SK-N-SH (cell line): ENCODE data around the gene SETD1A. TPM values are rescaled to one million over a fixed set of nuclear protein-coding genes. Genes with fewer than 3 reads are reported as not detected.
A peak's percentile ranks its signal among the peaks of the same experiment; 100 is the strongest.

Experiments used
- CTCF ChIA-PET: fragments of 300-600, 350-600 bp; formaldehyde crosslinking; extraction: SDS; loops from one replicate; lab custom pipeline; 2021; lab: Yijun Ruan, JAX
- POLR2A ChIA-PET: fragments of 350-600 bp; sonication (Branson Sonifier 250); formaldehyde crosslinking; extraction: SDS; loops from one replicate; lab custom pipeline; 2020; ENCODE audit warnings: antibody characterized with exemption, inconsistent platforms; lab: Yijun Ruan, JAX
- DNase-seq: peaks from one replicate; pipeline ENCODE4 v3.0.0; 2012
- H2AFZ ChIP-seq: fragments of 200-600 bp; sonication (generic); 2 replicates; pipeline ENCODE4 v1.8.1; 2016; ENCODE audit warnings: antibody characterized with exemption, mild to moderate bottlenecking, low read depth
- H3F3A ChIP-seq: fragments of 200-600 bp; sonication (generic); replicated peaks from 2 replicates; pipeline ENCODE3; 2016; ENCODE audit warnings: antibody characterized with exemption, mild to moderate bottlenecking; ENCODE audit not compliant: insufficient read depth
- H3K27ac ChIP-seq, 2 experiments: fragments of 200-500 bp in 1 of 2; fragments of 200-600 bp in 1 of 2; sonication (Bioruptor generic) in 1 of 2; sonication (generic), shearing (Covaris generic) in 1 of 2; 2 replicates each; pipeline versions ENCODE4 v1.5.1 to v1.6.1; 2014 to 2016; ENCODE audit warnings: low read depth in 2 of 2, inconsistent platforms in 1 of 2, low read length in 1 of 2, mild to moderate bottlenecking in 1 of 2, mixed read lengths in 1 of 2
- H3K27me3 ChIP-seq: fragments of 200-600 bp; sonication (generic), shearing (Covaris generic); 2 replicates; pipeline ENCODE4 v1.6.1; 2016; ENCODE audit warnings: mixed run types; ENCODE audit not compliant: insufficient read depth
- H3K36me3 ChIP-seq, 2 experiments: fragments of 200-500 bp in 1 of 2; fragments of 200-600 bp in 1 of 2; sonication (Bioruptor generic) in 1 of 2; sonication (generic) in 1 of 2; replicated peaks in 1 of 2; 2 replicates each; pipeline versions ENCODE3 to v1.5.1; 2014 to 2016; ENCODE audit warnings: low read length in 1 of 2, mild to moderate bottlenecking in 1 of 2; ENCODE audit not compliant: insufficient read depth in 2 of 2, control insufficient read depth in 1 of 2
- H3K4me1 ChIP-seq, 2 experiments: fragments of 200-500 bp in 1 of 2; fragments of 200-600 bp in 1 of 2; sonication (Bioruptor generic) in 1 of 2; sonication (generic), shearing (Covaris generic) in 1 of 2; 2 replicates each; pipeline versions ENCODE4 v1.5.1 to v1.6.1; 2014 to 2016; ENCODE audit warnings: low read depth in 1 of 2, low read length in 1 of 2, mixed run types in 1 of 2; ENCODE audit not compliant: insufficient read depth in 2 of 2, control insufficient read depth in 1 of 2
- H3K4me2 ChIP-seq: fragments of 200-600 bp; sonication (generic), shearing (Covaris generic); 2 replicates; pipeline ENCODE4 v1.6.1; 2017; ENCODE audit warnings: mixed run types
- H3K4me3 ChIP-seq, 2 experiments: fragments of 200-500 bp in 1 of 2; fragments of 200-600 bp in 1 of 2; sonication (Bioruptor generic) in 1 of 2; sonication (generic), shearing (Covaris generic) in 1 of 2; 2 replicates each; pipeline versions ENCODE4 v1.5.1 to v1.8.1; 2014 to 2016; ENCODE audit warnings: low read depth in 2 of 2, inconsistent platforms in 1 of 2, low read length in 1 of 2, mild to moderate bottlenecking in 1 of 2, mixed read lengths in 1 of 2, moderate library complexity in 1 of 2
- H3K79me2 ChIP-seq: fragments of 200-600 bp; sonication (generic); 2 replicates; pipeline ENCODE4 v1.8.1; 2017; ENCODE audit warnings: mild to moderate bottlenecking; ENCODE audit not compliant: insufficient read depth
- H3K9ac ChIP-seq: fragments of 200-600 bp; sonication (generic); 2 replicates; pipeline ENCODE4 v1.6.1; 2017; ENCODE audit warnings: mixed run types
- H3K9me2 ChIP-seq: fragments of 200-600 bp; sonication (generic); 2 replicates; pipeline ENCODE4 v1.6.1; 2017; ENCODE audit warnings: mixed run types
- H3K9me3 ChIP-seq: fragments of 200-600 bp; sonication (generic); 2 replicates; pipeline ENCODE4 v1.6.1; 2017; ENCODE audit warnings: mixed run types, mild to moderate bottlenecking, moderate library complexity
- H4K20me1 ChIP-seq: fragments of 200-600 bp; sonication (generic); 2 replicates; pipeline ENCODE4 v1.6.1; 2017; ENCODE audit warnings: mild to moderate bottlenecking, mixed run types; ENCODE audit not compliant: insufficient read depth
- EP300 ChIP-seq, 2 experiments: IDR thresholded peaks; 2 replicates each; pipeline versions ENCODE4 v1.4.0 to v1.6.1; 2012; ENCODE audit warnings: borderline replicate concordance in 1 of 2, low read depth in 1 of 2, low read length in 1 of 2
- FOXJ3 ChIP-seq: sonication (generic); formaldehyde crosslinking; IDR thresholded peaks from 2 replicates; pipeline ENCODE4 v1.5.1; 2020; ENCODE audit warnings: mild to moderate bottlenecking, missing genetic modification reagents
- GABPA ChIP-seq: IDR thresholded peaks from 2 replicates; pipeline ENCODE4 v1.4.0; 2012; ENCODE audit warnings: low read depth, mild to moderate bottlenecking
- JUND ChIP-seq: IDR thresholded peaks from 2 replicates; pipeline ENCODE4 v1.4.0; 2012
- MEF2A ChIP-seq: IDR thresholded peaks from 2 replicates; pipeline ENCODE4 v1.4.0; 2012; ENCODE audit warnings: low read depth, borderline replicate concordance
- RAD21 ChIP-seq: IDR thresholded peaks from 2 replicates; pipeline ENCODE4 v1.6.1; 2012; ENCODE audit warnings: mild to moderate bottlenecking, low read length
- RXRA ChIP-seq: IDR thresholded peaks from 2 replicates; pipeline ENCODE4 v1.4.0; 2012; ENCODE audit warnings: low read depth, mild to moderate bottlenecking, borderline replicate concordance
- TAF1 ChIP-seq: IDR thresholded peaks from 2 replicates; pipeline ENCODE4 v1.6.1; 2012; ENCODE audit warnings: low read depth, mild to moderate bottlenecking, low read length, moderate library complexity, borderline replicate concordance
- TCF12 ChIP-seq: IDR thresholded peaks from 2 replicates; pipeline ENCODE4 v1.4.0; 2012
- WGBS: methylation state at CpG from one replicate; pipeline ENCODE4 v1.1.6; 2017; ENCODE audit warnings: low lambda C conversion rate; 5-methylcytosine and 5-hydroxymethylcytosine counted together
- polyA plus RNA-seq, 3 experiments: library from polyadenylated mRNA; depleted of rRNA; stranded (reverse); fragments of >200 nt; gene quantifications; 2 replicates each; pipeline ENCODE4 v1.2.3, GENCODE V29; 2012
- TF ChIP-seq, protein P1 (sequence below): IDR thresholded peaks from 2 replicates; pipeline ENCODE4 v1.4.0; 2012; ENCODE audit warnings: low read depth
- TF ChIP-seq, protein P2 (sequence below): IDR thresholded peaks from 2 replicates; pipeline ENCODE4 v1.4.0; 2012; ENCODE audit warnings: low read depth, borderline replicate concordance
- TF ChIP-seq, protein P3 (sequence below): fragments of 150-350 bp; IDR thresholded peaks from 2 replicates; pipeline ENCODE4 v1.6.1; 2016; ENCODE audit warnings: mild to moderate bottlenecking, low read depth, low read length
- TF ChIP-seq, protein P4 (sequence below): IDR thresholded peaks from 2 replicates; pipeline ENCODE4 v1.6.1; 2012; ENCODE audit warnings: mild to moderate bottlenecking, low read depth, low read length, moderate library complexity

The SETD1A gene
- polyA plus RNA-seq, 1 of the 3 experiments (the other 2 are of a cell fraction): 6.8 TPM

DNA sequence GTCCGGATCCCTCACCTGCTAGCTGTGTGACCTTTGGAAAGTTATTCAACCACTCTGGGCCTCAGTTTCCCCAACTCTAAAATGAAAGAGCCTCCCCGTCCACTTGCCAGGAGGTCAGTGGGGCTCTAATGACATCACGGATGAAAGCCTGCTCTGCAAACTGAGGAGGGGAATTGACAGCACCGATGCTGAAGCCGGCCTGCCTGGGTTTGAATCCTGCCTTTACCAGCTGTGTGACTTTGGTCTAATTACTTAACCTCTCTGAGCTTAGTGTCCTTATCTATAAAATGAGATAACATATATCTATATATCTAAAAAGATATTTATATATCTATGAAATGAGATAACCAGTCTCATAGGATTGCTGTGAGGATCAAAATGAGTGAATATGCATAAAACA lies 51.0 kb downstream of the SETD1A start:
- WGBS: 84% methylated on average over 5 of the region's 5 CpGs
- Histone ChIP-seq H3K36me3 (no peaks in the 10 kb centered on the region), H3K9me3 (no peaks in the 10 kb centered on the region), H2AFZ (no peak overlapping the region), H3K4me1 (peaks cover 4 to 12% of the 10 kb centered on the region in 2 experiments; a peak in 1 of 4 replicates), H3K27me3 (no peaks in the 10 kb centered on the region), H4K20me1 (no peaks in the 10 kb centered on the region), H3K9me2 (no peaks in the 10 kb centered on the region), H3K27ac (peak overlapping the region in 1 of 2 experiments; percentile 62; a peak in 2 of 4 replicates), H3K79me2 (peaks cover 45% of the 10 kb centered on the region), H3K4me2 (peak overlapping the region; percentile 87), H3F3A (peaks cover 11% of the 10 kb centered on the region), H3K9ac (no peak overlapping the region), H3K4me3 (peak overlapping the region in 1 of 2 experiments; percentile 40; a peak in 1 of 4 replicates)
- ChIA-PET CTCF (no interaction called here), POLR2A (no interaction called here)
- TF ChIP-seq, protein P1, sequence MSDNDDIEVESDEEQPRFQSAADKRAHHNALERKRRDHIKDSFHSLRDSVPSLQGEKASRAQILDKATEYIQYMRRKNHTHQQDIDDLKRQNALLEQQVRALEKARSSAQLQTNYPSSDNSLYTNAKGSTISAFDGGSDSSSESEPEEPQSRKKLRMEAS: 0 out of 2 replicates have a peak, but pooled peaks have one; percentile 1
- no peak for TF ChIP-seq FOXJ3 (CRISPR knock-in tag)
- no peak for DNase-seq

DNA sequence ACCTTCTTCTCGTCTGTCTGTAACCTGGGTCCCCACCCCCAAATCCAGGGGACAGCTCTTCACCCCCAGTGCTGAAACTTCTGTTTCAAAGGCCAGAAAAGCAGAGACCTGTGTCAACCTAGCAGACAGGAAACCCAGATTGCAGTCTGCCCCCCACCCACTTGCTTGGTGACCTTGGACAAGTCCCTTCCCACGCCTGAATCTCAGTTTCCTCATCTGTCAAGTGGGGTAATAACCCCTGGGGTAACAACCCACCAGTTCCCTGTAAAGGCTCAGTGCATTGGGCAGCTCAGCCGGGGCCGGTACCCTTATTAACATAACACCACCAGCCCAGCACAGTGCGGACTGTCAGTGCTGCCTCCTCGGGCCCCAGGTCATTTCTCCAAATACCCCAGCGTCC lies 51.6 kb downstream of the SETD1A start:
- 89% methylated on average over 7 of the region's 7 CpGs for WGBS
- H3K4me3 ChIP-seq: peak overlapping the region; percentile 54 to 73
- CTCF ChIA-PET: interaction anchor here (1.3 kb wide), 1 partner anchor 433 kb away, joined by 3 read pairs; the partner anchor contains the start of gene ZNF843
- H3F3A ChIP-seq: peaks cover 11% of the 10 kb centered on the region
- H3K36me3 ChIP-seq: no peaks in the 10 kb centered on the region
- TF ChIP-seq JUND: no peak
- TF ChIP-seq RXRA: no peak
- TF ChIP-seq TAF1: no peak
- peak; percentile 15 for DNase-seq
- H2AFZ ChIP-seq: no peak overlapping the region
- peaks cover 43% of the 10 kb centered on the region for H3K79me2 ChIP-seq
- no peaks in the 10 kb centered on the region for H4K20me1 ChIP-seq
- H3K9ac ChIP-seq: no peak overlapping the region
- H3K27ac ChIP-seq: peak overlapping the region in 1 of 2 experiments; percentile 62; a peak in 1 of 4 replicates
- H3K4me1 ChIP-seq: peaks cover 4 to 12% of the 10 kb centered on the region in 2 experiments; a peak in 1 of 4 replicates
- no peaks in the 10 kb centered on the region for H3K9me2 ChIP-seq
- peak overlapping the region; percentile 87 for H3K4me2 ChIP-seq
- POLR2A ChIA-PET: no interaction called here
- no peaks in the 10 kb centered on the region for H3K9me3 ChIP-seq
- H3K27me3 ChIP-seq: no peaks in the 10 kb centered on the region

DNA sequence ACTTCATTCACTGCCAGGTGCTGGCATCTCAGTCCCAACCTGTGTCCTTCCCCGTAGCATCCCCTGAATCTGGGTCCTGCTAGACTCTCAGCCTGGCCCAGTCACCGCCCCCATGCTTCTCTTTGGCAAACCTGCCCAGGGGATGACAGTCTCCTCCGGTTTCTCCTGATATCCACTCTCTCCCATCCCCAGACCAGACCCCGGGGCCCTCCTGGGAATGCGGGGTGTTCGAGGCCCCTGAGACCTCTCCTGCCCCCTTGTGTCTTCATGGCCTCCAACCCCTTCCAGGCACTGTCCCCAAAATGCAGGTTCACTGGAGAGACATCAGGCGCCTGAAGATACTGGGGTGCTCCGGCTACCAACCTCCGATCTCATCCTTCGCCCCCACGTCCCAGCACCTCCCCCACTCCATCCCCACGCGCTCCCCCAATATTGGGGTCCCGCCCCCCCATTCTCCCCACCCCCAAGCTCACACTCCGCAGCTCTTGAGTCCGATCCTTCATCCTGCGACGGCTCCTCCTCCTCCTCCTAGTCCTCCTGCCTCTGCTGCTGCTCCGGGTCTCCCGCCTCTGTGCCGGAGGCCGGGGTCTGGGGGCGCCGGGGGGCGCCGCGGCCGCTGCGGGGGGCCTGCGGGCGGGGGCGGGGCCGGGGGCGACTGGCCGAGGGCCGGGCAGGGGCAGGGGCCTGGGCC lies 52.5 kb downstream of the SETD1A start:
- Histone ChIP-seq H3K9me2 (no peaks in the 10 kb centered on the region), H3K9ac (peak overlapping the region; percentile 38), H4K20me1 (no peaks in the 10 kb centered on the region), H3F3A (peaks cover 11% of the 10 kb centered on the region), H3K36me3 (no peaks in the 10 kb centered on the region), H3K27me3 (no peaks in the 10 kb centered on the region), H3K4me3 (peak overlapping the region; percentile 54 to 73), H2AFZ (no peak overlapping the region), H3K9me3 (no peaks in the 10 kb centered on the region), H3K27ac (peak overlapping the region; percentile 1 to 14; a peak in 2 of 4 replicates), H3K4me2 (peak overlapping the region; percentile 87), H3K79me2 (peaks cover 35% of the 10 kb centered on the region), H3K4me1 (peaks cover 4 to 12% of the 10 kb centered on the region in 2 experiments; a peak in 1 of 4 replicates)
- DNase-seq: peak; percentile 69
- WGBS: 10% methylated on average over 30 of the region's 36 CpGs
- CTCF ChIA-PET: interaction anchor here (1.2 to 1.3 kb wide), 2 partner anchors 12 to 433 kb away, joined by 3 read pairs; partner anchors contain the start of gene ZNF843
- POLR2A ChIA-PET: no interaction called here
- TF ChIP-seq GABPA (no peak), MEF2A (no peak), EP300 (IDR thresholded peaks at IDR 0.05; ENCODE audit: borderline replicate concordance in 1 of 2, low read depth in 1 of 2, low read length in 1 of 2) (no peak), TCF12 (no peak), RAD21 (peak; percentile 10; the same call in 1 of the 2 replicates)
- TF ChIP-seq, protein P2, sequence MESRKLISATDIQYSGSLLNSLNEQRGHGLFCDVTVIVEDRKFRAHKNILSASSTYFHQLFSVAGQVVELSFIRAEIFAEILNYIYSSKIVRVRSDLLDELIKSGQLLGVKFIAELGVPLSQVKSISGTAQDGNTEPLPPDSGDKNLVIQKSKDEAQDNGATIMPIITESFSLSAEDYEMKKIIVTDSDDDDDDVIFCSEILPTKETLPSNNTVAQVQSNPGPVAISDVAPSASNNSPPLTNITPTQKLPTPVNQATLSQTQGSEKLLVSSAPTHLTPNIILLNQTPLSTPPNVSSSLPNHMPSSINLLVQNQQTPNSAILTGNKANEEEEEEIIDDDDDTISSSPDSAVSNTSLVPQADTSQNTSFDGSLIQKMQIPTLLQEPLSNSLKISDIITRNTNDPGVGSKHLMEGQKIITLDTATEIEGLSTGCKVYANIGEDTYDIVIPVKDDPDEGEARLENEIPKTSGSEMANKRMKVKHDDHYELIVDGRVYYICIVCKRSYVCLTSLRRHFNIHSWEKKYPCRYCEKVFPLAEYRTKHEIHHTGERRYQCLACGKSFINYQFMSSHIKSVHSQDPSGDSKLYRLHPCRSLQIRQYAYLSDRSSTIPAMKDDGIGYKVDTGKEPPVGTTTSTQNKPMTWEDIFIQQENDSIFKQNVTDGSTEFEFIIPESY: no peak
- TF ChIP-seq, protein P3, sequence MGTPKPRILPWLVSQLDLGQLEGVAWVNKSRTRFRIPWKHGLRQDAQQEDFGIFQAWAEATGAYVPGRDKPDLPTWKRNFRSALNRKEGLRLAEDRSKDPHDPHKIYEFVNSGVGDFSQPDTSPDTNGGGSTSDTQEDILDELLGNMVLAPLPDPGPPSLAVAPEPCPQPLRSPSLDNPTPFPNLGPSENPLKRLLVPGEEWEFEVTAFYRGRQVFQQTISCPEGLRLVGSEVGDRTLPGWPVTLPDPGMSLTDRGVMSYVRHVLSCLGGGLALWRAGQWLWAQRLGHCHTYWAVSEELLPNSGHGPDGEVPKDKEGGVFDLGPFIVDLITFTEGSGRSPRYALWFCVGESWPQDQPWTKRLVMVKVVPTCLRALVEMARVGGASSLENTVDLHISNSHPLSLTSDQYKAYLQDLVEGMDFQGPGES: no peak
- TF ChIP-seq, protein P4, sequence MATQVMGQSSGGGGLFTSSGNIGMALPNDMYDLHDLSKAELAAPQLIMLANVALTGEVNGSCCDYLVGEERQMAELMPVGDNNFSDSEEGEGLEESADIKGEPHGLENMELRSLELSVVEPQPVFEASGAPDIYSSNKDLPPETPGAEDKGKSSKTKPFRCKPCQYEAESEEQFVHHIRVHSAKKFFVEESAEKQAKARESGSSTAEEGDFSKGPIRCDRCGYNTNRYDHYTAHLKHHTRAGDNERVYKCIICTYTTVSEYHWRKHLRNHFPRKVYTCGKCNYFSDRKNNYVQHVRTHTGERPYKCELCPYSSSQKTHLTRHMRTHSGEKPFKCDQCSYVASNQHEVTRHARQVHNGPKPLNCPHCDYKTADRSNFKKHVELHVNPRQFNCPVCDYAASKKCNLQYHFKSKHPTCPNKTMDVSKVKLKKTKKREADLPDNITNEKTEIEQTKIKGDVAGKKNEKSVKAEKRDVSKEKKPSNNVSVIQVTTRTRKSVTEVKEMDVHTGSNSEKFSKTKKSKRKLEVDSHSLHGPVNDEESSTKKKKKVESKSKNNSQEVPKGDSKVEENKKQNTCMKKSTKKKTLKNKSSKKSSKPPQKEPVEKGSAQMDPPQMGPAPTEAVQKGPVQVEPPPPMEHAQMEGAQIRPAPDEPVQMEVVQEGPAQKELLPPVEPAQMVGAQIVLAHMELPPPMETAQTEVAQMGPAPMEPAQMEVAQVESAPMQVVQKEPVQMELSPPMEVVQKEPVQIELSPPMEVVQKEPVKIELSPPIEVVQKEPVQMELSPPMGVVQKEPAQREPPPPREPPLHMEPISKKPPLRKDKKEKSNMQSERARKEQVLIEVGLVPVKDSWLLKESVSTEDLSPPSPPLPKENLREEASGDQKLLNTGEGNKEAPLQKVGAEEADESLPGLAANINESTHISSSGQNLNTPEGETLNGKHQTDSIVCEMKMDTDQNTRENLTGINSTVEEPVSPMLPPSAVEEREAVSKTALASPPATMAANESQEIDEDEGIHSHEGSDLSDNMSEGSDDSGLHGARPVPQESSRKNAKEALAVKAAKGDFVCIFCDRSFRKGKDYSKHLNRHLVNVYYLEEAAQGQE: no peak
